WTC11 (cell line): ENCODE results near the gene KCNA1. TPM values are rescaled to one million over a fixed set of nuclear protein-coding genes. Genes with fewer than 3 reads are reported as not detected.

Experiments used
- ATAC-seq: fragments of 200-7000 bp; cut with Tn5 transposase; 2 replicates; pipeline ENCODE4 v1.10.0; 2021; ENCODE audit warnings: mild to moderate bottlenecking, moderate library complexity
- CTCF ChIA-PET: fragments of 300-600 bp; sonication (Branson Sonifier 250); formaldehyde crosslinking; loops from one replicate; lab custom pipeline; 2021; ENCODE audit warnings: antibody characterized with exemption; lab: Charles Lee
- POLR2A ChIA-PET: fragments of 350-600 bp; sonication (Branson Sonifier 250); formaldehyde crosslinking; loops from one replicate; lab custom pipeline; 2021; ENCODE audit warnings: antibody characterized with exemption; lab: Charles Lee
- DNase-seq: peaks from one replicate; pipeline ENCODE4 v3.0.0; 2021; ENCODE audit warnings: low spot score
- H3K27ac Mint-ChIP-seq: 2 replicates; pipeline ENCODE4 v1.8.0; 2021; ENCODE audit warnings: mixed read lengths
- H3K27me3 Mint-ChIP-seq: 2 replicates; pipeline ENCODE4 v1.8.0; 2021; ENCODE audit warnings: low read depth, mild to moderate bottlenecking, moderate library complexity, mixed read lengths
- H3K36me3 Mint-ChIP-seq: 2 replicates; pipeline ENCODE4 v1.8.0; 2021; ENCODE audit warnings: mixed read lengths
- H3K4me1 Mint-ChIP-seq: 2 replicates; pipeline ENCODE4 v1.8.0; 2022; ENCODE audit warnings: mixed read lengths
- H3K4me3 Mint-ChIP-seq: 2 replicates; pipeline ENCODE4 v1.8.0; 2021; ENCODE audit warnings: mild to moderate bottlenecking, moderate library complexity, mixed read lengths
- H3K9me3 Mint-ChIP-seq: 2 replicates; pipeline ENCODE4 v1.8.0; 2021; ENCODE audit warnings: mixed read lengths
- ATF3 ChIP-seq: sonication (generic); formaldehyde crosslinking; conservative IDR thresholded peaks from 2 replicates; pipeline ENCODE4 v1.8.1; 2022; ENCODE audit warnings: mild to moderate bottlenecking, missing genetic modification reagents
- FOXJ3 ChIP-seq: sonication (generic); formaldehyde crosslinking; IDR thresholded peaks from 2 replicates; pipeline ENCODE4 v1.9.0; 2021; ENCODE audit warnings: missing genetic modification reagents, mild to moderate bottlenecking, borderline replicate concordance
- IRF2 ChIP-seq: sonication (generic); formaldehyde crosslinking; IDR thresholded peaks from 2 replicates; pipeline ENCODE4 v1.8.0; 2022; ENCODE audit warnings: low read depth, missing genetic modification reagents, borderline replicate concordance
- NFE2L1 ChIP-seq: sonication (generic); formaldehyde crosslinking; IDR thresholded peaks from 2 replicates; pipeline ENCODE4 v1.8.1; 2023; ENCODE audit warnings: missing genetic modification reagents
- NR1H2 ChIP-seq: sonication (generic); formaldehyde crosslinking; IDR thresholded peaks from 2 replicates; pipeline ENCODE4 v1.9.0; 2021; ENCODE audit warnings: mild to moderate bottlenecking, moderate library complexity, missing genetic modification reagents
- RORB ChIP-seq: fragments of 250-450 bp; sonication (Bioruptor Pico); IDR thresholded peaks from 2 replicates; pipeline ENCODE4 v1.9.0; 2021; ENCODE audit warnings: mild to moderate bottlenecking
- SP1 ChIP-seq: sonication (generic); formaldehyde crosslinking; conservative IDR thresholded peaks from 2 replicates; pipeline ENCODE4 v1.8.1; 2022; ENCODE audit warnings: missing genetic modification reagents
- STAT6 ChIP-seq: sonication (generic); formaldehyde crosslinking; conservative IDR thresholded peaks from 2 replicates; pipeline ENCODE4 v1.8.1; 2023; ENCODE audit warnings: mild to moderate bottlenecking, low read depth, missing genetic modification reagents, moderate library complexity
- TEAD4 ChIP-seq: sonication (generic); formaldehyde crosslinking; IDR thresholded peaks from 2 replicates; pipeline ENCODE4 v1.8.0; 2022; ENCODE audit warnings: mild to moderate bottlenecking, missing genetic modification reagents
- TP53 ChIP-seq: sonication (generic); formaldehyde crosslinking; IDR thresholded peaks from 2 replicates; pipeline ENCODE4 v1.8.1; 2023; ENCODE audit warnings: mild to moderate bottlenecking, missing genetic modification reagents
- ZBTB21 ChIP-seq: sonication (generic); formaldehyde crosslinking; IDR thresholded peaks from 2 replicates; pipeline ENCODE4 v1.8.1; 2023; ENCODE audit warnings: mild to moderate bottlenecking, missing genetic modification reagents, borderline replicate concordance
- ZNF396 ChIP-seq: fragments of 250-450 bp; sonication (Bioruptor Pico); IDR thresholded peaks from 2 replicates; pipeline ENCODE4 v1.8.0; 2021; ENCODE audit warnings: mild to moderate bottlenecking, moderate library complexity, borderline replicate concordance
- total RNA-seq: library from RNA; stranded (reverse); gene quantifications from 3 replicates; pipeline ENCODE4 v1.2.3, GENCODE V29; 2021
- TF ChIP-seq, protein P1 (sequence below): sonication (generic); formaldehyde crosslinking; IDR thresholded peaks from 2 replicates; pipeline ENCODE4 v1.8.1; 2022; ENCODE audit warnings: missing genetic modification reagents, borderline replicate concordance
- TF ChIP-seq, protein P2 (sequence below): fragments of 250-450 bp; sonication (Bioruptor Pico); IDR thresholded peaks from 2 replicates; pipeline ENCODE4 v1.9.0; 2021; ENCODE audit warnings: mild to moderate bottlenecking, borderline replicate concordance
- TF ChIP-seq, protein P3 (sequence below): sonication (generic); formaldehyde crosslinking; IDR thresholded peaks from 2 replicates; pipeline ENCODE4 v1.8.0; 2022; ENCODE audit warnings: mild to moderate bottlenecking, missing genetic modification reagents
- TF ChIP-seq, protein P4 (sequence below): fragments of 250-450 bp; sonication (Bioruptor Pico); IDR thresholded peaks from 2 replicates; pipeline ENCODE4 v1.9.0; 2021; ENCODE audit warnings: moderate library complexity, mild to moderate bottlenecking, inconsistent platforms, borderline replicate concordance
- TF ChIP-seq, protein P5 (sequence below): sonication (generic); formaldehyde crosslinking; IDR thresholded peaks from 2 replicates; pipeline ENCODE4 v1.8.0; 2022; ENCODE audit warnings: mild to moderate bottlenecking, missing genetic modification reagents
- TF ChIP-seq, protein P6 (sequence below): fragments of 200-600 bp; IDR thresholded peaks from 2 replicates; pipeline ENCODE4 v1.8.0; 2022; ENCODE audit warnings: antibody characterized with exemption

The KCNA1 gene
- total RNA-seq, 1 experiment from 2014 or later: 0.04 TPM

GRCh38 chr12:4860741-4861140 lies 49.0 kb upstream of the KCNA1 start (continued):
- no peak for TF ChIP-seq STAT6
- no peak for TF ChIP-seq SP1

DNA sequence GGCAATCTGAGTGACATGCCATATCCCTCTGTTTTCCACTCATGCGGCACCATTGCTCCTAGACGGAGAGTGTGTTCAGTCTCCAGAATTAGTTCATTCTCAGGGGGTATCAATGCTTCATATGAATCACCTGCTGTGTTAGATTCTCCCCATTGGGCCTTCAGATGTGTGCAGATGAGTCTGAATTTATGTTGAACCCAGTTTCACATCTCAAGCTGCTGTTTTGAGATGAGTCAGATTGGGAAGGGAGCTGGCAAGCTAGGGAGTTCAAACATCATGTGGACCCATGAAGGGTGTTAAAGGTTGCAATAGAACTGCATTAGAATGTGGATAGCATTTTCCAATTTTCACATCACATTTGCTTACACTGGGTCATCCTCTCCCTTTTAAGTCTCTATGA lies 46.9 kb upstream of the KCNA1 start:
- Mint-ChIP-seq H3K27me3 (peaks cover 39% of the 10 kb centered on the region), H3K9me3 (no peaks in the 10 kb centered on the region), H3K4me3 (no peak overlapping the region), H3K27ac (no peak overlapping the region), H3K36me3 (no peaks in the 10 kb centered on the region), H3K4me1 (peaks cover 11% of the 10 kb centered on the region)
- ATAC-seq (no peak), DNase-seq (no peak)
- ChIA-PET POLR2A (no interaction called here), CTCF (interaction anchor here (1.8 to 5.9 kb wide), 2 partner anchors 8 to 49 kb away, joined by 6 to 46 read pairs; no protein-coding TSS in a partner anchor)
- no peak for TF ChIP-seq ZNF396 (CRISPR knock-in tag)
- TF ChIP-seq TEAD4 (CRISPR knock-in tag): no peak
- no peak for TF ChIP-seq NFE2L1 (CRISPR knock-in tag)
- TF ChIP-seq TP53 (CRISPR knock-in tag): no peak
- no peak for TF ChIP-seq FOXJ3 (CRISPR knock-in tag)
- TF ChIP-seq ATF3 (CRISPR knock-in tag): no peak
- TF ChIP-seq, protein P1, sequence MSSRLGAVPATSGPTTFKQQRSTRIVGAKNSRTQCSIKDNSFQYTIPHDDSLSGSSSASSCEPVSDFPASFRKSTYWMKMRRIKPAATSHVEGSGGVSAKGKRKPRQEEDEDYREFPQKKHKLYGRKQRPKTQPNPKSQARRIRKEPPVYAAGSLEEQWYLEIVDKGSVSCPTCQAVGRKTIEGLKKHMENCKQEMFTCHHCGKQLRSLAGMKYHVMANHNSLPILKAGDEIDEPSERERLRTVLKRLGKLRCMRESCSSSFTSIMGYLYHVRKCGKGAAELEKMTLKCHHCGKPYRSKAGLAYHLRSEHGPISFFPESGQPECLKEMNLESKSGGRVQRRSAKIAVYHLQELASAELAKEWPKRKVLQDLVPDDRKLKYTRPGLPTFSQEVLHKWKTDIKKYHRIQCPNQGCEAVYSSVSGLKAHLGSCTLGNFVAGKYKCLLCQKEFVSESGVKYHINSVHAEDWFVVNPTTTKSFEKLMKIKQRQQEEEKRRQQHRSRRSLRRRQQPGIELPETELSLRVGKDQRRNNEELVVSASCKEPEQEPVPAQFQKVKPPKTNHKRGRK: no peak

GRCh38 chr12:4864575-4864974 lies 45.1 kb upstream of the KCNA1 start:
- POLR2A ChIA-PET: no interaction called here
- Mint-ChIP-seq H3K9me3 (no peaks in the 10 kb centered on the region), H3K4me3 (no peak overlapping the region), H3K36me3 (no peaks in the 10 kb centered on the region), H3K27ac (no peak overlapping the region), H3K4me1 (no peaks in the 10 kb centered on the region), H3K27me3 (peaks cover 29% of the 10 kb centered on the region)
- TF ChIP-seq, protein P2, sequence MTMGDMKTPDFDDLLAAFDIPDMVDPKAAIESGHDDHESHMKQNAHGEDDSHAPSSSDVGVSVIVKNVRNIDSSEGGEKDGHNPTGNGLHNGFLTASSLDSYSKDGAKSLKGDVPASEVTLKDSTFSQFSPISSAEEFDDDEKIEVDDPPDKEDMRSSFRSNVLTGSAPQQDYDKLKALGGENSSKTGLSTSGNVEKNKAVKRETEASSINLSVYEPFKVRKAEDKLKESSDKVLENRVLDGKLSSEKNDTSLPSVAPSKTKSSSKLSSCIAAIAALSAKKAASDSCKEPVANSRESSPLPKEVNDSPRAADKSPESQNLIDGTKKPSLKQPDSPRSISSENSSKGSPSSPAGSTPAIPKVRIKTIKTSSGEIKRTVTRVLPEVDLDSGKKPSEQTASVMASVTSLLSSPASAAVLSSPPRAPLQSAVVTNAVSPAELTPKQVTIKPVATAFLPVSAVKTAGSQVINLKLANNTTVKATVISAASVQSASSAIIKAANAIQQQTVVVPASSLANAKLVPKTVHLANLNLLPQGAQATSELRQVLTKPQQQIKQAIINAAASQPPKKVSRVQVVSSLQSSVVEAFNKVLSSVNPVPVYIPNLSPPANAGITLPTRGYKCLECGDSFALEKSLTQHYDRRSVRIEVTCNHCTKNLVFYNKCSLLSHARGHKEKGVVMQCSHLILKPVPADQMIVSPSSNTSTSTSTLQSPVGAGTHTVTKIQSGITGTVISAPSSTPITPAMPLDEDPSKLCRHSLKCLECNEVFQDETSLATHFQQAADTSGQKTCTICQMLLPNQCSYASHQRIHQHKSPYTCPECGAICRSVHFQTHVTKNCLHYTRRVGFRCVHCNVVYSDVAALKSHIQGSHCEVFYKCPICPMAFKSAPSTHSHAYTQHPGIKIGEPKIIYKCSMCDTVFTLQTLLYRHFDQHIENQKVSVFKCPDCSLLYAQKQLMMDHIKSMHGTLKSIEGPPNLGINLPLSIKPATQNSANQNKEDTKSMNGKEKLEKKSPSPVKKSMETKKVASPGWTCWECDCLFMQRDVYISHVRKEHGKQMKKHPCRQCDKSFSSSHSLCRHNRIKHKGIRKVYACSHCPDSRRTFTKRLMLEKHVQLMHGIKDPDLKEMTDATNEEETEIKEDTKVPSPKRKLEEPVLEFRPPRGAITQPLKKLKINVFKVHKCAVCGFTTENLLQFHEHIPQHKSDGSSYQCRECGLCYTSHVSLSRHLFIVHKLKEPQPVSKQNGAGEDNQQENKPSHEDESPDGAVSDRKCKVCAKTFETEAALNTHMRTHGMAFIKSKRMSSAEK (CRISPR knock-in tag): no peak
- TF ChIP-seq, protein P3, sequence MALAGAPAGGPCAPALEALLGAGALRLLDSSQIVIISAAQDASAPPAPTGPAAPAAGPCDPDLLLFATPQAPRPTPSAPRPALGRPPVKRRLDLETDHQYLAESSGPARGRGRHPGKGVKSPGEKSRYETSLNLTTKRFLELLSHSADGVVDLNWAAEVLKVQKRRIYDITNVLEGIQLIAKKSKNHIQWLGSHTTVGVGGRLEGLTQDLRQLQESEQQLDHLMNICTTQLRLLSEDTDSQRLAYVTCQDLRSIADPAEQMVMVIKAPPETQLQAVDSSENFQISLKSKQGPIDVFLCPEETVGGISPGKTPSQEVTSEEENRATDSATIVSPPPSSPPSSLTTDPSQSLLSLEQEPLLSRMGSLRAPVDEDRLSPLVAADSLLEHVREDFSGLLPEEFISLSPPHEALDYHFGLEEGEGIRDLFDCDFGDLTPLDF (CRISPR knock-in tag): no peak
- TF ChIP-seq, protein P4, sequence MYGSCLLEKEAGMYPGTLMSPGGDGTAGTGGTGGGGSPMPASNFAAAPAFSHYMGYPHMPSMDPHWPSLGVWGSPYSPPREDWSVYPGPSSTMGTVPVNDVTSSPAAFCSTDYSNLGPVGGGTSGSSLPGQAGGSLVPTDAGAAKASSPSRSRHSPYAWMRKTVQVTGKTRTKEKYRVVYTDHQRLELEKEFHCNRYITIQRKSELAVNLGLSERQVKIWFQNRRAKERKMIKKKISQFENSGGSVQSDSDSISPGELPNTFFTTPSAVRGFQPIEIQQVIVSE (CRISPR knock-in tag): no peak
- no peak for TF ChIP-seq IRF2 (CRISPR knock-in tag)
- TF ChIP-seq NR1H2: no peak
- TF ChIP-seq, protein P5, sequence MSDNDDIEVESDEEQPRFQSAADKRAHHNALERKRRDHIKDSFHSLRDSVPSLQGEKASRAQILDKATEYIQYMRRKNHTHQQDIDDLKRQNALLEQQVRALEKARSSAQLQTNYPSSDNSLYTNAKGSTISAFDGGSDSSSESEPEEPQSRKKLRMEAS (CRISPR knock-in tag): no peak
- TF ChIP-seq, protein P6, sequence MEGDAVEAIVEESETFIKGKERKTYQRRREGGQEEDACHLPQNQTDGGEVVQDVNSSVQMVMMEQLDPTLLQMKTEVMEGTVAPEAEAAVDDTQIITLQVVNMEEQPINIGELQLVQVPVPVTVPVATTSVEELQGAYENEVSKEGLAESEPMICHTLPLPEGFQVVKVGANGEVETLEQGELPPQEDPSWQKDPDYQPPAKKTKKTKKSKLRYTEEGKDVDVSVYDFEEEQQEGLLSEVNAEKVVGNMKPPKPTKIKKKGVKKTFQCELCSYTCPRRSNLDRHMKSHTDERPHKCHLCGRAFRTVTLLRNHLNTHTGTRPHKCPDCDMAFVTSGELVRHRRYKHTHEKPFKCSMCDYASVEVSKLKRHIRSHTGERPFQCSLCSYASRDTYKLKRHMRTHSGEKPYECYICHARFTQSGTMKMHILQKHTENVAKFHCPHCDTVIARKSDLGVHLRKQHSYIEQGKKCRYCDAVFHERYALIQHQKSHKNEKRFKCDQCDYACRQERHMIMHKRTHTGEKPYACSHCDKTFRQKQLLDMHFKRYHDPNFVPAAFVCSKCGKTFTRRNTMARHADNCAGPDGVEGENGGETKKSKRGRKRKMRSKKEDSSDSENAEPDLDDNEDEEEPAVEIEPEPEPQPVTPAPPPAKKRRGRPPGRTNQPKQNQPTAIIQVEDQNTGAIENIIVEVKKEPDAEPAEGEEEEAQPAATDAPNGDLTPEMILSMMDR: no peak
- no peak for TF ChIP-seq RORB (CRISPR knock-in tag)
- no peak for TF ChIP-seq ZBTB21 (CRISPR knock-in tag)
- CTCF ChIA-PET: interaction anchor here (1.6 to 5.9 kb wide), 3 partner anchors 9 to 45 kb away, joined by 3 to 46 read pairs (median 9); no protein-coding TSS in a partner anchor
- DNase-seq (no peak), ATAC-seq (no peak)
